Adrenal gland (tissue), 12 donors: ENCODE measurements around the gene COX7A2. TPM values are rescaled to one million over a fixed set of nuclear protein-coding genes. Genes with fewer than 3 reads are reported as not detected.

Source experiments
- DNase-seq, 7 donors: peaks; one replicate each; pipeline ENCODE4 v3.0.0-alpha.2; 2019 to 2020
- H3K27ac ChIP-seq, 5 donors: fragments of 200-600 bp; sonication (generic) in 4 of 5; 1 replicate in 3 of 5; 2 replicates in 2 of 5; pipeline versions ENCODE4 v1.5.1 to v1.8.0; 2016 to 2020; ENCODE audit warnings: mild to moderate bottlenecking in 1 of 5
- H3K27me3 ChIP-seq: fragments of 200-600 bp; 2 replicates; pipeline ENCODE4 v1.8.0; 2021
- H3K36me3 ChIP-seq, 2 donors: fragments of 200-600 bp; replicated peaks in 1 of 2; 1 replicate in 1 of 2; 2 replicates in 1 of 2; pipeline versions ENCODE4 v1.5.1 to v1.8.0; 2018 to 2022
- H3K4me1 ChIP-seq, 2 donors: fragments of 200-600 bp; replicated peaks in 1 of 2; 1 replicate in 1 of 2; 2 replicates in 1 of 2; pipeline versions ENCODE4 v1.5.1 to v1.8.0; 2018 to 2021
- H3K4me3 ChIP-seq, 4 donors: fragments of 200-600 bp; sonication (generic) in 3 of 4; one replicate each; pipeline ENCODE4 v1.5.1; 2016 to 2018
- H3K9me3 ChIP-seq, 3 donors: fragments of 200-600 bp; sonication (generic) in 1 of 3; replicated peaks in 1 of 3; 1 replicate in 2 of 3; 2 replicates in 1 of 3; pipeline versions ENCODE4 v1.5.1 to v1.8.0; 2016 to 2021
- POLR2A ChIP-seq, 2 donors: fragments of 450-650 bp; IDR thresholded peaks; one replicate each; pipeline ENCODE4 v1.6.1; 2017; ENCODE audit warnings: antibody characterized with exemption in 2 of 2, mild to moderate bottlenecking in 2 of 2, moderate library complexity in 1 of 2
- WGBS, 4 donors: extraction: QIAGEN DNeasy Blood & Tissue Kit in 2 of 4; methylation state at CpG; one replicate each; pipeline versions ENCODE4 v1.1.5 to v1.1.7; 2013 to 2017; 5-methylcytosine and 5-hydroxymethylcytosine counted together
- intact Hi-C, 2 donors: fragments of 100-400 bp; cut with DNase I; formaldehyde crosslinking; loops; one replicate each; pipeline versions ENCODE4 v1.14.1 to v1.15.0; 2022 to 2023
- polyA plus RNA-seq, 3 donors: library from polyadenylated mRNA; stranded (reverse); fragments of 200-250 nt in 2 of 3; fragments of 350-450 nt in 1 of 3; fragmentation: Illumina TruSeq in 1 of 3; extraction: RNeasy Lipid Tissue Mini Kit (QIAGEN cat#74804) in 1 of 3; gene quantifications; one replicate each; pipeline ENCODE4 v1.2.3, GENCODE V29; 2013 to 2014
- total RNA-seq, 9 donors: library from RNA; depleted of rRNA in 4 of 9; stranded (reverse); fragments of >200 nt in 4 of 9; fragments of 120-200 nt in 1 of 9; fragmentation: NEBNext Ultra II Directional in 1 of 9; extraction: Animal tissue kit (Norgen Biotek cat#: 25700) in 1 of 9; gene quantifications; one replicate each; pipeline versions ENCODE4 v1.1.0 to v1.2.4, GENCODE V29; 2013 to 2023
- TF ChIP-seq, protein P1 (sequence below), 6 experiments: fragments of 450-650 bp in 4 of 6; fragments of 200-600 bp in 2 of 6; sonication (generic) in 1 of 6; IDR thresholded peaks; 1 replicate in 5 of 6; 2 replicates in 1 of 6; pipeline versions ENCODE4 v1.5.1 to v1.8.0; 2016 to 2021; ENCODE audit warnings: antibody characterized with exemption in 6 of 6, mild to moderate bottlenecking in 2 of 6, moderate library complexity in 1 of 6
- donor health status: healthy with polysubstance abuse.
- donor health status: Bipolar disorder and iron deficiency.
- donor health status: DM: yes; HTN: yes; CAD: no.
- donor health status: DM: no; HTN: no; CAD: no.
- donor health status: DM: no; HTN: no; CAD: no.
- donor health status: DM: yes; HTN: yes; CAD: no.

Gene COX7A2
- total and polyA plus RNA-seq, 12 donors = 150 to 675 (median 336) TPM

- TF ChIP-seq, protein P1, sequence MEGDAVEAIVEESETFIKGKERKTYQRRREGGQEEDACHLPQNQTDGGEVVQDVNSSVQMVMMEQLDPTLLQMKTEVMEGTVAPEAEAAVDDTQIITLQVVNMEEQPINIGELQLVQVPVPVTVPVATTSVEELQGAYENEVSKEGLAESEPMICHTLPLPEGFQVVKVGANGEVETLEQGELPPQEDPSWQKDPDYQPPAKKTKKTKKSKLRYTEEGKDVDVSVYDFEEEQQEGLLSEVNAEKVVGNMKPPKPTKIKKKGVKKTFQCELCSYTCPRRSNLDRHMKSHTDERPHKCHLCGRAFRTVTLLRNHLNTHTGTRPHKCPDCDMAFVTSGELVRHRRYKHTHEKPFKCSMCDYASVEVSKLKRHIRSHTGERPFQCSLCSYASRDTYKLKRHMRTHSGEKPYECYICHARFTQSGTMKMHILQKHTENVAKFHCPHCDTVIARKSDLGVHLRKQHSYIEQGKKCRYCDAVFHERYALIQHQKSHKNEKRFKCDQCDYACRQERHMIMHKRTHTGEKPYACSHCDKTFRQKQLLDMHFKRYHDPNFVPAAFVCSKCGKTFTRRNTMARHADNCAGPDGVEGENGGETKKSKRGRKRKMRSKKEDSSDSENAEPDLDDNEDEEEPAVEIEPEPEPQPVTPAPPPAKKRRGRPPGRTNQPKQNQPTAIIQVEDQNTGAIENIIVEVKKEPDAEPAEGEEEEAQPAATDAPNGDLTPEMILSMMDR (IDR thresholded peaks at IDR 0.05) = no peak
- no peak for TF ChIP-seq POLR2A (IDR thresholded peaks at IDR 0.05)
- peaks cover 21 to 69% of the 10 kb centered on the region in 2 donors for H3K4me1 ChIP-seq
- H3K27ac ChIP-seq = no peak overlapping the region
- no peaks in the 10 kb centered on the region for H3K9me3 ChIP-seq
- no peaks in the 10 kb centered on the region for H3K36me3 ChIP-seq
- H3K27me3 ChIP-seq = no peaks in the 10 kb centered on the region
- peak overlapping the region in 1 of 4 donors; percentile 74 for H3K4me3 ChIP-seq
- intact Hi-C loops = no loop called here
- DNase-seq = no peak
- 77 to 82% (median 80%) methylated on average over 2 of the region's 2 CpGs for WGBS, 4 donors
These were observed 39.1 kb upstream of the COX7A2 start for GRCh38 chr6:75282706-75283105.

DNA sequence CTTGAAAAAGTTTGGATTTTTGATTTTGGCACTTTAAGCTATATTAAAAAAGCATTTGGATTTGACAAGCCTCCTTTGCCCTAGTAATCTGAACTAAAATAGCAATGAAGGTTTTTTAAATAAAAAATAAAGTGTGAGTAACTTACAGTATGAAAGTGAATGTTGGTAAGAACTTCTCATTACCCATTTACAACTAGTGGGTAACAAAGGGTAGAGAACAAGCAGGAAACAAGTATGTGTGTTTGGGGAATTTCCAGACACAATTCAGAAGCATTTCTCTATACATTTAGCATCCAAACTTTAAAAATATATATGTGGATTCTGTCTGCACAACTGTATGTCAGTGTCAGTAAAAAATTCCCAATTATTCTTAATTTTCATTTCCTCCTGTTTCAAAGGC, 38.1 kb upstream of the COX7A2 start:
- Histone ChIP-seq H3K36me3 (no peaks in the 10 kb centered on the region), H3K4me3 (no peak overlapping the region), H3K4me1 (peaks cover 21 to 72% of the 10 kb centered on the region in 2 donors), H3K27me3 (no peaks in the 10 kb centered on the region), H3K9me3 (no peaks in the 10 kb centered on the region), H3K27ac (no peak overlapping the region)
- no peak for DNase-seq
- no peak for TF ChIP-seq POLR2A (IDR thresholded peaks at IDR 0.05)
- TF ChIP-seq, protein P1 (IDR thresholded peaks at IDR 0.05) = no peak
- intact Hi-C loops = no loop called here

- DNase-seq = no peak
- 84 to 90% (median 87%) methylated on average over 4 of the region's 4 CpGs for WGBS, 4 donors
- Histone ChIP-seq H3K36me3 (no peaks in the 10 kb centered on the region), H3K27ac (no peak overlapping the region), H3K27me3 (no peaks in the 10 kb centered on the region), H3K4me3 (no peak overlapping the region), H3K4me1 (peaks cover 21 to 68% of the 10 kb centered on the region in 2 donors), H3K9me3 (no peaks in the 10 kb centered on the region)
- TF ChIP-seq POLR2A (IDR thresholded peaks at IDR 0.05) = no peak
- TF ChIP-seq, protein P1 (IDR thresholded peaks at IDR 0.05) = no peak
- intact Hi-C loops = no loop called here
These were observed 36.7 kb upstream of the COX7A2 start for GRCh38 chr6:75280131-75280855.

GRCh38 chr6:75279418-75279817, 35.8 kb upstream of the COX7A2 start:
- intact Hi-C loops = no loop called here
- Histone ChIP-seq H3K4me3 (no peak overlapping the region), H3K9me3 (no peaks in the 10 kb centered on the region), H3K27me3 (no peaks in the 10 kb centered on the region), H3K36me3 (no peaks in the 10 kb centered on the region), H3K27ac (no peak overlapping the region), H3K4me1 (peaks cover 21 to 72% of the 10 kb centered on the region in 2 donors)
- DNase-seq = no peak
- WGBS, 4 donors = 61 to 69% (median 65%) methylated on average over 2 of the region's 2 CpGs
- TF ChIP-seq, protein P1 (IDR thresholded peaks at IDR 0.05) = no peak
- TF ChIP-seq POLR2A (IDR thresholded peaks at IDR 0.05) = no peak
